HepG2 (cell line): ENCODE data around the gene CCDC97. TPM values are rescaled to one million over a fixed set of nuclear protein-coding genes. Genes with fewer than 3 reads are reported as not detected.

Source experiments
- ASH2L ChIP-seq: fragments of 300-600, 200-600 bp; sonication (generic); IDR thresholded peaks from 2 replicates; pipeline ENCODE4 v1.7.0; 2017; ENCODE audit warnings: low read depth, mild to moderate bottlenecking, moderate library complexity, mixed read lengths, low read length; ENCODE audit not compliant: insufficient read length
- BRCA1 ChIP-seq: sonication (generic); formaldehyde crosslinking; IDR thresholded peaks from 2 replicates; pipeline ENCODE4 v1.4.0; 2020; ENCODE audit warnings: missing genetic modification reagents
- DNMT3B ChIP-seq: conservative IDR thresholded peaks from 2 replicates; pipeline ENCODE4 v1.6.1; 2016; ENCODE audit warnings: missing biosample characterization, control low read depth
- IRF9 ChIP-seq: sonication (generic); formaldehyde crosslinking; IDR thresholded peaks from 2 replicates; pipeline ENCODE4 v1.8.0; 2022; ENCODE audit warnings: missing genetic modification reagents, mild to moderate bottlenecking, borderline replicate concordance
- MATR3 ChIP-seq: sonication (generic); formaldehyde crosslinking; IDR thresholded peaks from 2 replicates; pipeline ENCODE4 v1.4.0; 2020; ENCODE audit warnings: missing genetic modification reagents
- NFRKB ChIP-seq: fragments of 450-650 bp; IDR thresholded peaks from 2 replicates; pipeline ENCODE4 v1.6.1; 2017
- NR1H2 ChIP-seq: sonication (generic); formaldehyde crosslinking; IDR thresholded peaks from 2 replicates; pipeline ENCODE4 v1.8.1; 2022; ENCODE audit warnings: low read depth, missing genetic modification reagents, borderline replicate concordance
- ONECUT2 ChIP-seq: sonication (generic); formaldehyde crosslinking; IDR thresholded peaks from 2 replicates; pipeline ENCODE4 v1.4.0; 2020; ENCODE audit warnings: missing genetic modification reagents
- XRCC5 ChIP-seq: fragments of 200-400 bp; formaldehyde crosslinking; optimal IDR thresholded peaks from 2 replicates; pipeline ENCODE3; 2017; ENCODE audit warnings: mild to moderate bottlenecking, low read length
- ZBTB20 ChIP-seq: sonication (generic); formaldehyde crosslinking; IDR thresholded peaks from 2 replicates; pipeline ENCODE4 v1.8.1; 2023; ENCODE audit warnings: missing genetic modification reagents, low read depth, mild to moderate bottlenecking, borderline replicate concordance
- ZNF569 ChIP-seq: sonication (generic); formaldehyde crosslinking; IDR thresholded peaks from 2 replicates; pipeline ENCODE4 v1.5.0; 2020; ENCODE audit warnings: mild to moderate bottlenecking, missing genetic modification reagents, moderate library complexity, borderline replicate concordance
- ZNF772 ChIP-seq: sonication (generic); formaldehyde crosslinking; IDR thresholded peaks from 2 replicates; pipeline ENCODE4 v1.5.0; 2020; ENCODE audit warnings: mild to moderate bottlenecking, missing genetic modification reagents
- ZNF790 ChIP-seq: sonication (generic); formaldehyde crosslinking; IDR thresholded peaks from 2 replicates; pipeline ENCODE4 v1.8.0; 2022; ENCODE audit warnings: missing genetic modification reagents, mild to moderate bottlenecking, borderline replicate concordance
- polyA plus RNA-seq, 8 experiments: library from polyadenylated mRNA; depleted of rRNA in 3 of 8; stranded (reverse) in 7 of 8; unstranded in 1 of 8; fragments of >200 nt; fragmentation: Illumina TruSeq in 4 of 8; extraction: Trizol in 4 of 8; gene quantifications; 2 replicates each; pipeline versions ENCODE4 v1.2.1 to v1.2.3, GENCODE V29; 2011 to 2016; ENCODE audit warnings: low read depth in 4 of 8, missing spikeins in 1 of 8, mixed read lengths in 1 of 8; ENCODE audit not compliant: insufficient read depth in 1 of 8
- total RNA-seq, 5 experiments: library from RNA; depleted of rRNA; stranded (reverse); fragments of >200 nt; fragmentation: Illumina TruSeq; extraction: Trizol; gene quantifications; 2 replicates each; pipeline ENCODE4 v1.2.3, GENCODE V29; 2016; ENCODE audit warnings: low read depth in 1 of 5
- TF ChIP-seq, protein P1 (sequence below): sonication (generic); formaldehyde crosslinking; IDR thresholded peaks from 2 replicates; pipeline ENCODE4 v1.4.0; 2020; ENCODE audit warnings: low read depth, missing genetic modification reagents
- TF ChIP-seq, protein P2 (sequence below): sonication (generic); formaldehyde crosslinking; IDR thresholded peaks from 2 replicates; pipeline ENCODE4 v1.4.0; 2020; ENCODE audit warnings: missing genetic modification reagents
- TF ChIP-seq, protein P3 (sequence below): sonication (generic); formaldehyde crosslinking; IDR thresholded peaks from 2 replicates; pipeline ENCODE4 v1.8.1; 2023; ENCODE audit warnings: mild to moderate bottlenecking, missing genetic modification reagents
- TF ChIP-seq, protein P4 (sequence below): sonication (generic); formaldehyde crosslinking; IDR thresholded peaks from 2 replicates; pipeline ENCODE4 v1.8.0; 2022; ENCODE audit warnings: low read depth, missing genetic modification reagents

CCDC97 gene
- total and polyA plus RNA-seq, 2 of the 13 experiments (the other 11 are each of a cell fraction or from before 2014, with no cell fraction given), result 6.2 to 7.3 TPM

GRCh38 chr19:41310033-41310831 is at the start of gene CCDC97 (continued):
- TF ChIP-seq, protein P1, sequence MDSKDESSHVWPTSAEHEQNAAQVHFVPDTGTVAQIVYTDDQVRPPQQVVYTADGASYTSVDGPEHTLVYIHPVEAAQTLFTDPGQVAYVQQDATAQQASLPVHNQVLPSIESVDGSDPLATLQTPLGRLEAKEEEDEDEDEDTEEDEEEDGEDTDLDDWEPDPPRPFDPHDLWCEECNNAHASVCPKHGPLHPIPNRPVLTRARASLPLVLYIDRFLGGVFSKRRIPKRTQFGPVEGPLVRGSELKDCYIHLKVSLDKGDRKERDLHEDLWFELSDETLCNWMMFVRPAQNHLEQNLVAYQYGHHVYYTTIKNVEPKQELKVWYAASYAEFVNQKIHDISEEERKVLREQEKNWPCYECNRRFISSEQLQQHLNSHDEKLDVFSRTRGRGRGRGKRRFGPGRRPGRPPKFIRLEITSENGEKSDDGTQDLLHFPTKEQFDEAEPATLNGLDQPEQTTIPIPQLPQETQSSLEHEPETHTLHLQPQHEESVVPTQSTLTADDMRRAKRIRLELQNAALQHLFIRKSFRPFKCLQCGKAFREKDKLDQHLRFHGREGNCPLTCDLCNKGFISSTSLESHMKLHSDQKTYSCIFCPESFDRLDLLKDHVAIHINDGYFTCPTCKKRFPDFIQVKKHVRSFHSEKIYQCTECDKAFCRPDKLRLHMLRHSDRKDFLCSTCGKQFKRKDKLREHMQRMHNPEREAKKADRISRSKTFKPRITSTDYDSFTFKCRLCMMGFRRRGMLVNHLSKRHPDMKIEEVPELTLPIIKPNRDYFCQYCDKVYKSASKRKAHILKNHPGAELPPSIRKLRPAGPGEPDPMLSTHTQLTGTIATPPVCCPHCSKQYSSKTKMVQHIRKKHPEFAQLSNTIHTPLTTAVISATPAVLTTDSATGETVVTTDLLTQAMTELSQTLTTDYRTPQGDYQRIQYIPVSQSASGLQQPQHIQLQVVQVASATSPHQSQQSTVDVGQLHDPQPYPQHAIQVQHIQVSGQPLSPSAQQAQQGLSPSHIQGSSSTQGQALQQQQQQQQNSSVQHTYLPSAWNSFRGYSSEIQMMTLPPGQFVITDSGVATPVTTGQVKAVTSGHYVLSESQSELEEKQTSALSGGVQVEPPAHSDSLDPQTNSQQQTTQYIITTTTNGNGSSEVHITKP, result peak; percentile 62; the same call in 1 of the 2 replicates
- TF ChIP-seq, protein P2, sequence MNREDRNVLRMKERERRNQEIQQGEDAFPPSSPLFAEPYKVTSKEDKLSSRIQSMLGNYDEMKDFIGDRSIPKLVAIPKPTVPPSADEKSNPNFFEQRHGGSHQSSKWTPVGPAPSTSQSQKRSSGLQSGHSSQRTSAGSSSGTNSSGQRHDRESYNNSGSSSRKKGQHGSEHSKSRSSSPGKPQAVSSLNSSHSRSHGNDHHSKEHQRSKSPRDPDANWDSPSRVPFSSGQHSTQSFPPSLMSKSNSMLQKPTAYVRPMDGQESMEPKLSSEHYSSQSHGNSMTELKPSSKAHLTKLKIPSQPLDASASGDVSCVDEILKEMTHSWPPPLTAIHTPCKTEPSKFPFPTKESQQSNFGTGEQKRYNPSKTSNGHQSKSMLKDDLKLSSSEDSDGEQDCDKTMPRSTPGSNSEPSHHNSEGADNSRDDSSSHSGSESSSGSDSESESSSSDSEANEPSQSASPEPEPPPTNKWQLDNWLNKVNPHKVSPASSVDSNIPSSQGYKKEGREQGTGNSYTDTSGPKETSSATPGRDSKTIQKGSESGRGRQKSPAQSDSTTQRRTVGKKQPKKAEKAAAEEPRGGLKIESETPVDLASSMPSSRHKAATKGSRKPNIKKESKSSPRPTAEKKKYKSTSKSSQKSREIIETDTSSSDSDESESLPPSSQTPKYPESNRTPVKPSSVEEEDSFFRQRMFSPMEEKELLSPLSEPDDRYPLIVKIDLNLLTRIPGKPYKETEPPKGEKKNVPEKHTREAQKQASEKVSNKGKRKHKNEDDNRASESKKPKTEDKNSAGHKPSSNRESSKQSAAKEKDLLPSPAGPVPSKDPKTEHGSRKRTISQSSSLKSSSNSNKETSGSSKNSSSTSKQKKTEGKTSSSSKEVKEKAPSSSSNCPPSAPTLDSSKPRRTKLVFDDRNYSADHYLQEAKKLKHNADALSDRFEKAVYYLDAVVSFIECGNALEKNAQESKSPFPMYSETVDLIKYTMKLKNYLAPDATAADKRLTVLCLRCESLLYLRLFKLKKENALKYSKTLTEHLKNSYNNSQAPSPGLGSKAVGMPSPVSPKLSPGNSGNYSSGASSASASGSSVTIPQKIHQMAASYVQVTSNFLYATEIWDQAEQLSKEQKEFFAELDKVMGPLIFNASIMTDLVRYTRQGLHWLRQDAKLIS (CRISPR knock-in tag), result no peak
- TF ChIP-seq ZNF772 (CRISPR knock-in tag), result peak; percentile 91
- TF ChIP-seq DNMT3B (CRISPR knock-in tag), result 0 out of 2 replicates have a peak, but pooled peaks have one; percentile 59
- TF ChIP-seq ONECUT2 (CRISPR knock-in tag), result peak; percentile 33; the same call in 1 of the 2 replicates
- no peak for TF ChIP-seq MATR3 (CRISPR knock-in tag)
- TF ChIP-seq, protein P3, sequence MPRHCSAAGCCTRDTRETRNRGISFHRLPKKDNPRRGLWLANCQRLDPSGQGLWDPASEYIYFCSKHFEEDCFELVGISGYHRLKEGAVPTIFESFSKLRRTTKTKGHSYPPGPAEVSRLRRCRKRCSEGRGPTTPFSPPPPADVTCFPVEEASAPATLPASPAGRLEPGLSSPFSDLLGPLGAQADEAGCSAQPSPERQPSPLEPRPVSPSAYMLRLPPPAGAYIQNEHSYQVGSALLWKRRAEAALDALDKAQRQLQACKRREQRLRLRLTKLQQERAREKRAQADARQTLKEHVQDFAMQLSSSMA (CRISPR knock-in tag), result 0 out of 2 replicates have a peak, but pooled peaks have one; percentile 74
- peak; percentile 64; the same call in 1 of the 2 replicates for TF ChIP-seq ZNF569 (CRISPR knock-in tag)
- TF ChIP-seq XRCC5, result peak; percentile 90
- no peak for TF ChIP-seq ZNF790 (CRISPR knock-in tag)
- peak; percentile 37; the same call in 1 of the 2 replicates for TF ChIP-seq ZBTB20
- TF ChIP-seq, protein P4, sequence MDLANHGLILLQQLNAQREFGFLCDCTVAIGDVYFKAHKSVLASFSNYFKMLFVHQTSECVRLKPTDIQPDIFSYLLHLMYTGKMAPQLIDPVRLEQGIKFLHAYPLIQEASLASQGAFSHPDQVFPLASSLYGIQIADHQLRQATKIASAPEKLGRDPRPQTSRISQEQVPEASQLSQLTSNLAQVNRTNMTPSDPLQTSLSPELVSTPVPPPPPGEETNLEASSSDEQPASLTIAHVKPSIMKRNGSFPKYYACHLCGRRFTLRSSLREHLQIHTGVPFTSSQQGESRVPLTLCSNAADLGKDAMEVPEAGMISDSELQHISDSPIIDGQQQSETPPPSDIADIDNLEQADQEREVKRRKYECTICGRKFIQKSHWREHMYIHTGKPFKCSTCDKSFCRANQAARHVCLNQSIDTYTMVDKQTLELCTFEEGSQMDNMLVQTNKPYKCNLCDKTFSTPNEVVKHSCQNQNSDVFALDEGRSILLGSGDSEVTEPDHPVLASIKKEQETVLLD (CRISPR knock-in tag), result no peak; the same call in 1 of the 2 replicates
- TF ChIP-seq NFRKB, result no peak
- TF ChIP-seq NR1H2 (CRISPR knock-in tag), result no peak
- TF ChIP-seq ASH2L, result peak; percentile 99
- peak; percentile 92; the same call in 1 of the 2 replicates for TF ChIP-seq BRCA1 (CRISPR knock-in tag)
- TF ChIP-seq IRF9 (CRISPR knock-in tag), result peak; percentile 68; the same call in 1 of the 2 replicates
